GM19397 (cell line): Measurements from ENCODE around the gene TOM1L2.

Experiments
- ATAC-seq: cut with Tn5 transposase; IDR thresholded peaks from one replicate; pipeline ENCODE4 v1.9.1; 2021; ENCODE audit warnings: mild to moderate bottlenecking, moderate library complexity; ENCODE audit not compliant: unreplicated experiment

The TOM1L2 gene

GRCh38 chr17:17837966-17838962, 133.9 kb downstream of the TOM1L2 start:
- no peak for ATAC-seq

- no peak for ATAC-seq
Measured at GRCh38 chr17:17837380-17837821, 134.8 kb downstream of the TOM1L2 start.

- ATAC-seq: peak; percentile 27
Measured at GRCh38 chr17:17836818-17837379, 135.3 kb downstream of the TOM1L2 start, which contains the start of gene SREBF1. Gene SREBF1 (minus strand): TSS chr17:17836986. CDS start chr17:17836817, 169 bp downstream.

GRCh38 chr17:17836250-17836817, 135.9 kb downstream of the TOM1L2 start:
- peak; percentile 62 for ATAC-seq

- ATAC-seq: no peak
Measured at GRCh38 chr17:17835415-17836249, 136.6 kb downstream of the TOM1L2 start.

- no peak for ATAC-seq
Measured at GRCh38 chr17:17834974-17835373, 137.2 kb downstream of the TOM1L2 start.

- no peak for ATAC-seq
Measured at GRCh38 chr17:17833658-17834357, 138.4 kb downstream of the TOM1L2 start.

- no peak for ATAC-seq
Measured at GRCh38 chr17:17832032-17832363, 140.2 kb downstream of the TOM1L2 start.

- no peak for ATAC-seq
Measured at GRCh38 chr17:17831208-17832031, 140.8 kb downstream of the TOM1L2 start.

GRCh38 chr17:17830740-17831207, 141.4 kb downstream of the TOM1L2 start:
- ATAC-seq: no peak

GRCh38 chr17:17830269-17830567, 142.0 kb downstream of the TOM1L2 start:
- no peak for ATAC-seq

GRCh38 chr17:17827826-17828621, 144.2 kb downstream of the TOM1L2 start:
- ATAC-seq: no peak

GRCh38 chr17:17826942-17827785, 145.0 kb downstream of the TOM1L2 start:
- ATAC-seq: no peak

GRCh38 chr17:17826342-17826713, 145.9 kb downstream of the TOM1L2 start:
- ATAC-seq: no peak

- ATAC-seq: no peak
Measured at GRCh38 chr17:17824783-17825614, 147.2 kb downstream of the TOM1L2 start.

- ATAC-seq: no peak
Measured at GRCh38 chr17:17824119-17824782, 147.9 kb downstream of the TOM1L2 start.
